HTERT RPE-1 (cell line): Measurements from ENCODE around the gene RBP5.

Experiments
- in situ Hi-C: fragments of 300-500 bp; cut with MboI; formaldehyde crosslinking; loops from 4 replicates; pipeline ENCODE4 v1.14.3; 2020; ENCODE audit warnings: low sequenced_read_pairs

RBP5 gene

DNA sequence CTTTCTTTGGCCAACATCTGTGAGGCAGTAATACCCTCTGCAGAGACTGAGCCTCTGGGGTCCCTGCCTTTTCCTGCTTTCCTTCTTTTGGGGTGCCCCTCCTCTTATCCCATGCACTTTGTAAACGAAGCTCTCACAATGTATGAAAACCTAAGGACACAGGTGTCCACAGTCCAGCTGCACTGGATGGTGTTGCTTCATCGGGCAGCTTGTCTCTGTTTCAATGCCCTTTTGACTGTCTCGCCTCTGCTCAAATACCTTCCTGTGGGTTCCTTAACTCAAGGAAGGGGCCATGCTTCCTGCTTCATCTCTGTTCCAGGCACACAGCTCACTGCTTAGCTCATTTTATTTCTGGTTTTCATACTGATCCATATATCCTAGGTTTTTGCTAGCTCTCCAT is 26.1 kb downstream of the RBP5 start:
- in situ Hi-C loops, result no loop called here

DNA sequence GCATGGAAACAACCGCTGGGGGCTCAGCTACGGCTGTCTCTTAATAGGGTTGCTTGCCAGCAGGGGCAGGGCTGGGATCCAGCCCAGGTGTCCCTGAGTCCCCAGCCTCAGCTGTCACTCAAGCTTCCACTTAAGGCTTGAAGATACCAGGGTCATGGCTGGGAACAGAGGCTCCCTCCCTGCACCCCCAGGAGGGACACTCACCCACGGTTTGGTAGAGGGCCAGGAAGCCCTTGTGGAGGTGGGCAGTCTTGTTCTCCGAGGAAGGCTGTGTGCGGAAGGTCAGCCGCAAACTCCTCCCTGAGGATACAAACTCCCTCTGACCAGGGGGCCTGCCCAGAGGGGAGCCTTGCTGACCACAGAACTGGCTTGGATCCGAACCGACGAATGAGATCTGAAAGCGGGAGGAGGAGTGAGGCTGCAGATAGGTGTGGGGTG is 27.0 kb downstream of the RBP5 start:
- in situ Hi-C loops, result no loop called here

DNA sequence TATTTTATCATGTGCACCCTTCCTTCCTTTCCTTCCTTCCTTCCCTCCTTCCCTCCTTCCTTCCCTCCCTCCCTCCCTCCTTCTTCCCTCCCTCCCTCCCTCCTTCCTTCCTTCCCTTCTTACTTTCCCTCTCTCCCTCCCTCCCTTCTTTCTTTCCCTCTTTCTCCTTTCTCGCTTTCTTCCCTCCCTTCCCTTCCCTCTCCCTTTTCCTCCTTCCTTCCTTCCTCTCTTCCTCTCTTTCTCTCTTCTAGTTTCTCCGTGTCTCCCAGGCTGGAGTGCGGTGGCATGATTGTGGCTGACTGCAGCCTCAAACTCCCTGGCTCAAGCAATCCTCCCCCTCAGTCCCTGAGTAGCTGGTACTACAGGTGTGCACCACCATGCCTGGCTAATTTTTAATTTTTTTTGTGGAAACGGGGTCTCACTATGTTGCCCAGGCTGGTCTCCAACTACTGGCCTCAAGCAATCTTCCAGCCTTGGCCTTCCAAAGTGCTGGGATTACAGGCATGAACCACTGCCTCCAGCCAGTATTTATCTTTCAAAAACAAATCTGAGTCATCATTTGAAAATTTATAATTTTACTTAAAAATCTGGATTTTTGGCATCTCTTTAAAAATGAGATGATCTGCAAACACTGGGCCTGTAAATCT is 27.5 kb downstream of the RBP5 start:
- in situ Hi-C loops, result no loop called here

DNA sequence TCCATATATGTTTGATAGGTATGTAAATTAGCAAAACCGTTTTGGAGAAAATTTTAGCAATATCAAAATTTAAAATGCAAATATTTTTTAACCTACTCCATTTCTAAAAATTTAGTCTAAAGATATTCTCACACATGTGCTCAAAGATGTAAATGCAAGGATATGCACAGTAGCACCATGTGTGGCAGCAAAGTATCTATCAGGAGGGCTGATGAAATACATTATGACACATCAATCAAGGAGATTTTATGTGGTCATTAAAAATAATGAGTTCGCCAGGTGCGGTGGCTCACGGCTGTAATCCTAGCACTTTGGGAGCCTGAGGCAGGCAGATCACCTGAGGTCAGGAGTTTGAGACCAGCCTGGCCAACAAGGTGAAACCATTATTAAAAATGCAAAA is 28.4 kb downstream of the RBP5 start:
- in situ Hi-C loops, result no loop called here

DNA sequence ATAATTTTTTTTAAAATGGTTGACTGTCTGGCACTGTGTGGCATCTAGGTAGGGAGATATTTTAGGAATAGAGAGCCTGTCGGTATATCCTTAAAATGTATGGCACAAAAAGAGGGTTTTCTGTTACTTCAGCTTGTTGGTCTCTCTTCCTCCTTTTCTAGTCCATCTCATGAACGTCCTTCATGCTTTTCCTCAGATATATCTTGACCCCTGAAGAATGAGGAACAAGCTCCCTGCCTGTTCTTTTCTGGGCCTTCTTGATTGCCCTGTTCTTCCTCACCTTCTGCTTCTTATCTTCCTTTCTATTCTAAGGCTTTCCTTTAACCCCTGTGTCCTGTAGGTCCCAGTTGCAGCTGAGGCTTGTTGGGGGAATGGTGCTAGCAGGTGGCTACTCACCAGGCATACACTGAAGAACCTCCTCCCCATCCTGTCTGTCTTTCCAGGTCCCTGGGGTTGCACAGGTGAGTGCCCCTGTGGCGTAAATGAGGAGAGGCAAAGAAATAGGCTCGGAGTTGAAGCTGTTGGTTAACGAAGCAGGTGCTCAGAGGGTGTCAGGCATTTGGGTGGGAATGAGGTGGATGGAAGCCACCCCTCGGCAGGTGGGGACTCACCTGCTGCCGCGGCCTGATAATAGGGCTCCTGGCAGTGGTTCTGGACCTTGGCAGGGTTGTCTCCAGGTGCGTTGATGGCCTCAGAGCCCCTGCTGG is 29.2 kb downstream of the RBP5 start:
- in situ Hi-C loops, result no loop called here

DNA sequence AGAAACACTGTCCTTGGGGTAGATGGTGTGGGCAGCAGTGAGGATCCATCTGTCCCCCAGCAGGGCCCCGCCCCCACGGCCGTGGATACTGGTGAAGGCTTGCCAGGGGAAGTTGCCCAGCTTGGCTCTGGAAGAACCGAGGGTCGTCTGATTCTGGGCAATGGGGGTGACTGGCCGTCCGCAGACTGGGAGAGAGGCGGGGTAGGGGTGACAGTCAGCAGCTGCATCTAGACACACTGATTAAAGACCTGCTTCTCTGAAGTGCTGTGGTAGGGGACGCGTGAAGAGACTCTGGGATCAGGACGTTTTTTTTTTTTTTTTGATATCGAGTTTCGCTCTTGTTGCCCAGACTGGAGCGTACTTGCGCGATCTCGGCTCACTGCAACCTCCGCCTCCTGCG is 31.7 kb downstream of the RBP5 start:
- in situ Hi-C loops, result no loop called here

DNA sequence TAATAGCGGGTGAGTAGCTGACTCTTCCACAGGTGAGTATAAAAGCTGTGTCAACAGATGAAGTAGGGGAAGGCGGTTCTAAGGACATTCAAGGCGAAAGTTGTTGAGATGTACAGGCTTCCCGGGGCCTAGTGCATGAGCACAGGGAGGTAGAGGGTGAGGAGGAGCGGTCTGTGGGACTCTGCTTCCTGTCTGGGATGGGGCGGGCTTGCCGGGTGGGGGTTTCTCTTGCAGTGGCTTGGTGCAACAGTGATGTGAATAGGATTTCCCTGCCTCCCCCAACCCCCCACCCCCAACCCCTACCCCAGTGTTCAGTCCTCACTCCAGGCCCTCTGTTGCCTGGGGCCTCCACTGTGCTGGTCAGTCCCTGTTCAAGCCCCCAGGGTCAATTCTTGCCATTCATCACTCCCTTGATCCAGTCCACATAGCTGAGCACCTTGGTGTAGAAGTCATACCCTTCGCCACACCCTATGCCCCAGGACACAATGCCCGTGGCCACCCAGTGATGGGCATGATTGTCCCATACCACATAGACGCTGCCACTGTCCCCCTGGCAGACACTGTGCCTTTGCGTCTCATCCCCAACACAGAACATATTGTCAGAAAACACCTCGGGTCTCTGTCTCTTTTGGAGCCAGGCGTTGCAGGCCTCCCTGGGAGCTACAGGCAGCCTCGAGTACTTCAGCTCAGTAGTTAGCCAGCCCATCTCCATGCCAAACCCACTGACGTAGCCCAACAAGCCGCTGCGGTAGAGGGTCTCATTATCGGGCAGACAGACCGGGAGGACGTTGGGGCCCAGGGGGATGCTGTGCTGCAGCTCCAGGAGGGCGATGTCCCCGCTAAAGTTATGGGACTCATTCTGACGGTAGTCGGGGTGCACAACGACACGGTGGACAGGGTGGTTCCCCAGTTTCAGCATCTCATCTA is 32.4 kb downstream of the RBP5 start:
- in situ Hi-C loops, result no loop called here

DNA sequence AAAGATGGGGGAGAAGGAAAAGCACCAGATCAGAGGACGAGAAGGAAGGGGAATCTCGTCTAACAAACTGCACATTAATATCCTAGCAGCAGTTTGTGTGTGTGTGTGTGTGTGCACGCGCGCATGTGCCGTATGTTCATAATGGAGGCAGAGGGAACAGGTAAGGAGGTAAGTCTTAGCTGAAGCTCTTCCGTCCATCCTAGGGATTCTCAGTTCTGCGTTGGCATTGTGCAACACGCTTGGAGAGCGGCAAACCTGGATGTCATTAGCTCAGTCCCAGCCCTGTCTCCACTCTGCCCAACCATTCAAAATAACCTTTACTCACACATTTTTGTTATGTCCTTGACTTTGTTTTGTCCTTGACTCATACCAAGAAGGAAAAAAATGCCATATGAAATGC is 34.8 kb downstream of the RBP5 start:
- in situ Hi-C loops, result no loop called here

DNA sequence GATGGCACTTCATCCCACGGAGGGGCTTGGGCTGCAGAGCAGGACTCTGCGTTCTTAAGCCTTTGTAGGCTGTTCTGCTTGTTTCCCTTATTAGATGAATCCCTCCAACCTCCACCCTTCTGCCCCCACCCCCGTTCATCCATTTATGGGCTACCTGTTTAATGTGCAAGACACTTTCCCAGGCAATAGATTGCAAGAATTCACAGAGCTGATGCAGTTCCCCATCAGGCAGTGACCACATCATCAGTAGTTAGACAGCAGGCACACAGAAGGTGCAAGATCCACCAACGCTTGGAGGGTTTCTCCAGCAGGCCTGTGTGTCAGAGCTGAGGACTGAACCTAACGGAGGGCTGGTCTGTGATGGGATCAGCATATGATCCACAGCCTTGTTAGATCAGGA is 35.2 kb downstream of the RBP5 start:
- in situ Hi-C loops, result no loop called here

DNA sequence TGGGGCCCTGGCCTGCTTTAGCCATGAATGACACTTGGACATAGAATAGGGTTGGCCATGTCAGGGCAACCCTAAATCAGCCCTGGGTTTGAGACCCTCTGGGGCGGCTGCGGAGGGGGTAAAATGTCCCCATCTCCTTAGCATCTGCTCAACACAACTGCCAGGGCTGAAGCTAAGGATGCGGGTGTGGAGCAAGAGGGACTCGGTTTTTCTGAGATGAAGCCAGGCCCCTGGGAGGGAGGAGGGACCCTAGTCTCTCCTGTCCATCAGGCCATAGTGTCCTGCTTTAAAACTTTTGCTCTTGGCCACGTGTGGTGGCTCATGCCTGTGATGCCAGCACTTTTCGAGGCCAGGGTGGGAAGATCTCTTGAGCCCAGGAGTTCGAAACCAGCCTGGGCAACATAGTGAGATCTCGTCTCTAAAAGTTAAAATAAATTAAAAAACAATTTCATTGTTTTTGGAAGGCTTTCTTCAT is 35.7 kb downstream of the RBP5 start:
- in situ Hi-C loops, result no loop called here

DNA sequence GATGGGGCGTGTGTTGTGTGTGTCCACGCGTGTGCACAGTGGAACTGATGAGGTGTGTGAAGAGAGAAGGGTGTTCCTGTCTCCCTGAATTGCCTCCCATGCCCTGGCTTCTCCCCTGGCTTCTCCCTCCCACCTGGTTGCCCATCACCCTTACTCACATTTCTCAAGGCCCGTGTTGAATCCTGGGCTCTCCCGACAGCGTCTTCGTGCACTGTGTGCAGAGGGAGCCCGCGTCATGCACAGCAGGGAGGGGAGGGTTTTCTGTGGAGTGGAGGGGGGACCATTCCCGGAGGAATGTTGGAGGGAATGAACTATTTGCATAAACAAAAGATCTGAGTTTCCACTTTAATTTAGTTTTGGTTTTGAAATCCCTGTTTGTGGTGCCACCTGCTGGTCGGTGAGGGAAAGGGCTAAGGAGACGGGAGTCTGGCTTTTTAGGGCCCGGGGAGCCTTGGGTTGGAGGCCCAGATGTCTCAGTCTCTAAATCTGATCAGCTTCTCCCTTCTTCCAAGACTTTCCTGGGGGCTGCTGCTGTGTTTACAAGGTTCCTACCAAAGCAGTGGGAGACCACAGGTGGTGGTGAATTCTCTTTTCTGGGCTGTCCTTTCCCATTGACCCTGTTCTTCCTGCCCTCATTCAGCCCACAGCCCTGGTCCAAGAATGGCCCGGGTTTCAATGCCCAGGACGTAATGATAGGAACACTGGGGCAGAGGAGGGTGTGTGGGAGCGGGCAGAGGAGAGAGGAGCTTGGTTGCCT is 36.3 kb downstream of the RBP5 start, which contains the start of gene C1R:
Gene C1R, minus strand, starts transcription at position 217 of the 757 bp plus-strand sequence. Its CDS starts 57 bp downstream, at position 160.
- in situ Hi-C loops, result no loop called here

DNA sequence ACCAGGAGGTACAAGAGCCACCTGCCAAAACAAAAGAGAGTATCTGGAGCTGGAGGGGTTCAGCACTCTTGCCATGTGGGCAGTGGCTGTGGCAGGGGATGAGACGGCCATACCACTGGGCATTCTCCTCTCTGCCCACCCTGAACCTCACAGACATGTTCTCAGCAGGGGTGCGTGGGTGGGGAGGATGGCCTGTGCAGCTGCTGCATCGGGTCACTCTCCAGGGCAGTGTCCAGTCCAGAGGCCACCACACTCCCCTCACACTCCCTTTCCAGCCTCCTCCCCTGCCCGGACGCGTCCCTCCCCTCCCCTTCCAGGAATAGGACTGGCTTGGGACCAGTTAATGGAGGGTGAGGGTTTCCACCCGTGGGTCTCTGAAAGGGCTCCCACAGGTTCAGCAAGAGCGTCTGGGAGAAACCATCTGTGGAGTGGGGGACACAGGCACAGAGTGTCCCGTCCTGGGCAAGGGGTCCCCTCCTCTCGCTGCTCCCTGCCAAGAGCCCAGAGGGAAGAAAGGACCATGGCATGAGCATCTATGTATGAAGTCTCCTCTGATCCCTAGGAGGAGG is 36.9 kb downstream of the RBP5 start:
- in situ Hi-C loops, result no loop called here

DNA sequence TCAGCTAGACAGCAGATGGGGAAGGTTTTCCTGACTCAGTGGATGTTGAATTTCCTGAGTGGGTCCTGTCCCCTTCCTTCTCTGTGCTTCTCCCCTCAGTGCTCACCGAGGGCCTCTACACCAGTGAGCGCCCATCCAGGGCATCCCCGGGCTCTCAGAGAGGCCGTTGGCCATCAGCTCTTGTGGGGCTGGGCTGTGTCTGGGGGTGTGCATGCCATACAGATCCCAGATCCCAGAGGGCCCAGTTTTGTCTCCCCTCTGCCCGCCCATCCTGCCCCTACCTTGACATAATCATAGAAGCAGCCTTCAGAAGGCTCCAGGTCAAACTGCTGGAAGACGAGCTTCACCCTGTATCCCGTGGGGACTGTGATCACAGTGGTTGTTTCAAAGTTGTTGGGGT is 37.5 kb downstream of the RBP5 start:
- in situ Hi-C loops, result no loop called here

DNA sequence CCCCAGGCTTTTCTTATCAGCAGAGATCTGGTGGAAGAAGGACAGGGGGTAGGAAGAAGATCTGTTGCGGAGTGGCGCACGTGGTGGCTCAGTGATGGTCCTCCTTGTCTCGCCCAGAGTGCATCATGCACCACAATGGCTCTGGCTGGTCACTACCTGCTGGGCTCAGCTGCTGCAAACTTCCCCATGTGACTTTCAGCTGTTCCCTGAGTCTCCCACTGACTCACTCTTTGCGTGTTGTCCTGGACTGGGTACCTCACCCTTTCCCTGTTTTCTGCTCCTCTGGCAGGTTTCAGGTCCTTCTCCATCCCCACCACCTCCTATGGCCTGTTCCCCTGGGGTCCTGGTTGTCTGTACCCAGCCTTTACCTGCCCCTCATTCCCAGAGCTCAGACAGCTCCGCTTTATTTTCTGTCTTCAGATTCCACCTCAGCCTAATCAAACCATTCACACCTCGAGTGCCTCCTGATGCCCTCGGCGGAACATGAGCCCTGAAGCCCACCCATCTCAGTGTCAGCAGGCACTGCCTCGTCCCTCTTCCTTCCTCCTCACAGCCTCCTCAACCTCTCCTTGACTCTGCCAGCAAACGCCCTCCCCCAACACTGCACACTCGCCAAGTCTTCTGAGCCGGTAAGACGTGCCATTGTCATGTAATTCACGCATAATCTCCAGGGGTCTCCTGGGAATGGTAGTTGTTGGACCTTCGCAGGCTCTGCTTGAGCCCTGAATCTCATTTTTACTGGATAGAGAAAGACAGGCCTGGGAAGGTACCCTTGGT is 38.3 kb downstream of the RBP5 start:
- in situ Hi-C loops, result no loop called here

DNA sequence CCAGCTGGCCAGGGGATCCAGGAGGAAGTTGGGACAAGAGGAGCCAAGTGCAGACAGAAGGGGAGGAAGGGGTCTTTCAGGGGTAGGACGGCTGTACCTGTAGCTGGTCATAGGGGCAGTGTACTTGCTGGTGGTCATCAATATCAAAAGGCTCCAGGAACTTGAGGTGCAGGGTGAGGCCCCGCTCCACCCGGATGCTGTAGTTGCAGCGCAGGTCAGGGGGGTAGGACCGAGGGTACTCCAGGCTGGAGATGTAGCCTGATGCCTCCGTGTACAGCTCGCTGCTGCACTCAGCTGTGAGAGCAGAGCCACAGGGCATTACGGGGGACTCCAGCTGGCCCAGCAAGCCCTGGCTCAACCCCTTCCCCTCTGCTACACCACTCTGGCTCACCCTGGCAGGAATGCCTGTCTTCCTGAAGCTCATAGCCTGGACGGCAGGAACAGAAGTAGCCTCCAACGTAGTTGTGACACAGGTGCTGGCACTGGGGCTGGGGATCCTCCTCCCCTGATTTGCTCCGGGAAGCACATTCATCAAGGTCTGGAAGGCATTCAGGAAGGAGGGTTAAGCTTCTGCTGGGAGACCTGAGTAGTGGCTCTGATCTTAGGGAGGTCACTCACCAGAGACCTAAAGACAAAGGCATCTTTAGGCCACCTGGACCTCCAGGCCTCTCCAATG is 39.4 kb downstream of the RBP5 start:
- in situ Hi-C loops, result no loop called here

DNA sequence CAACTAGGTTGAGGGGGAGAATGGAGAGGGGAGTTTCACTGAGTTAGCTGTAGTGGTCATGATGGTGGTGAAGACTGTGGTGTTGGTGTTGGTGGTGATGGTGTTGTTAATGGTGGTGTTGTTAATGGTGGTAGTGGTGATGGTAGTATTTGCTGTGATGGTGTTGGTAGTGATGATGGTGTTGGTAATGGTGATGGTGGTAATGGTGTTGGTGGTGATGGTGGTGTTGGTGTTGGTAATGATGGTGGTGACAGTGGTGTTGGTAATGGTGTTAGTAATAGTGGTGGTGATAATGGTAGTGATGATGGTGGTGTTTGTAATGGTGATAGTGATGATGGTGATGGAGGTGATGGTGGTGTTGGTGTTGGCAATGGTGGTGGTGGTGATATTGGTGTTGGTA is 45.6 kb downstream of the RBP5 start:
- in situ Hi-C loops, result no loop called here

DNA sequence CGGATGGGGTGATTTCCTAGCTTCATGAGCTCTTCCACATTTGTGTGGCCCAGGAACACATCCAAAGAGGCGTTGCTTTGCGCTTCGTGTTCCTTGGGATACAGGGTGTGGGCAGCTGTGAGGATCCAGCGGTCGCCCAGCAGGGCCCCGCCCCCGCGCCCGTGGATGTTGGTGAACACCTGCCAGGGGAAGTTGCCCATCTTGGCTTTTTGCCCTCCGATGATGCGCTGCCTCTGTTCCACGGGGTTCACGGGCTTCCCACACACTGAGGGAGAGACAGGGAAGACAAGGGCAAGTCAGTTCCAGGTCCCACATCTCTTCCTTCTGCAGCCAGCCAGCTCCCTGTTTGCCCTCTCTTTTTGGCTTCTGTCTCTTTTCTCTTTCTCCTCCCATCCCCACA is 47.7 kb downstream of the RBP5 start:
- in situ Hi-C loops, result no loop called here

DNA sequence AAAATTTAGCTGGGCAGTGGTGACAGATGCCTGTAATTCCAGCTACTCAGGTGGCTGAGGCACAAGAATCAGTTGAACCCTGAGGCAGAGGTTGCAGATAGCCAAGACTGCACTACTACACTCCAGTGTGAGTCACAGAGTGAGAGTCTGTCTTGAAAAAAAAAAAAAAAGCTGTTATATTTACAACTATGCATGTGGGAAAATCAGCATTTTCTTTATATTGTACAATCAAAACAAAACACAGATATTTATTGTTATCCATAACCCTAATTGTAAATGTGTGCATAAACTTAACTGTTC is 48.9 kb downstream of the RBP5 start:
- in situ Hi-C loops, result no loop called here

DNA sequence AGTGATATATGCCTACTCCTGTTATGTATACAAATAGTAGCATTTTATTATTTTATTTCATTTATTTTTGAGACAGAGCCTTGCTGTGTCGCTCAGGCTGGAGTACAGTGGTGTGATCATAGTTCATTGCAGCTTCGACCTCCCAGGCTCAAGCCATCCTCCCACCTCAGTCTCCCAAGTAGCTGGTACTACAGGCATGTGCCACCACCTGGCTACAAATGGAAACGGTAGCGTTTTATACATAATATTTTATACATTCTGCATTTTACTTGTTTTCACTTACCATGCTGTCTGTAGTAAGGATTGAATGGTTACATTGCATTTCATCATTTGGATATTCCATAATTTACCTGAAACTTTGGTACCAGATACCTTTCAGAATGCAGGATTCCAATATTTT is 50.5 kb downstream of the RBP5 start:
- in situ Hi-C loops, result no loop called here
